Ovary (tissue), 3 donors: Measurements from ENCODE around the gene PARD3B.

ENCODE experiments used
- EP300 ChIP-seq: sonication (generic); formaldehyde crosslinking; IDR thresholded peaks from one replicate; pipeline ENCODE4 v1.6.1; 2017; ENCODE audit warnings: antibody characterized with exemption
- POLR2A ChIP-seq: fragments of 450-650 bp; IDR thresholded peaks from one replicate; pipeline ENCODE4 v1.6.1; 2017; ENCODE audit warnings: antibody characterized with exemption, mild to moderate bottlenecking, moderate library complexity
- TF ChIP-seq, protein P1 (sequence below), 3 donors: fragments of 450-650 bp in 2 of 3; fragments of 200-600 bp in 1 of 3; IDR thresholded peaks; one replicate each; pipeline versions ENCODE4 v1.5.1 to v1.8.0; 2016 to 2022; ENCODE audit warnings: antibody characterized with exemption in 3 of 3, mild to moderate bottlenecking in 1 of 3
- donor health status: DM: no; HTN: no; CAD: no.

GRCh38 chr2:205428811-205429210 lies 883.5 kb downstream of the PARD3B start:
- TF ChIP-seq POLR2A (no peak), EP300 (no peak)
- TF ChIP-seq, protein P1, sequence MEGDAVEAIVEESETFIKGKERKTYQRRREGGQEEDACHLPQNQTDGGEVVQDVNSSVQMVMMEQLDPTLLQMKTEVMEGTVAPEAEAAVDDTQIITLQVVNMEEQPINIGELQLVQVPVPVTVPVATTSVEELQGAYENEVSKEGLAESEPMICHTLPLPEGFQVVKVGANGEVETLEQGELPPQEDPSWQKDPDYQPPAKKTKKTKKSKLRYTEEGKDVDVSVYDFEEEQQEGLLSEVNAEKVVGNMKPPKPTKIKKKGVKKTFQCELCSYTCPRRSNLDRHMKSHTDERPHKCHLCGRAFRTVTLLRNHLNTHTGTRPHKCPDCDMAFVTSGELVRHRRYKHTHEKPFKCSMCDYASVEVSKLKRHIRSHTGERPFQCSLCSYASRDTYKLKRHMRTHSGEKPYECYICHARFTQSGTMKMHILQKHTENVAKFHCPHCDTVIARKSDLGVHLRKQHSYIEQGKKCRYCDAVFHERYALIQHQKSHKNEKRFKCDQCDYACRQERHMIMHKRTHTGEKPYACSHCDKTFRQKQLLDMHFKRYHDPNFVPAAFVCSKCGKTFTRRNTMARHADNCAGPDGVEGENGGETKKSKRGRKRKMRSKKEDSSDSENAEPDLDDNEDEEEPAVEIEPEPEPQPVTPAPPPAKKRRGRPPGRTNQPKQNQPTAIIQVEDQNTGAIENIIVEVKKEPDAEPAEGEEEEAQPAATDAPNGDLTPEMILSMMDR (IDR thresholded peaks at IDR 0.05): no peak
